T-helper 1 cell treated with Interleukin-12 subunit alpha and Interleukin-12 subunit beta and Interleukin-4 antibody, amounts not matched to agents 30 μg/mL and 1 μg/mL, for 36 hours (primary cell): ENCODE data around the gene PPM1H.
"Not testable (repeated sequence)": the region's sequence is repeated elsewhere in the genome, so short reads cannot be mapped to it uniquely, and the experiment has no call there.

Experiments used
- H3K27ac Mint-ChIP-seq: one replicate; pipeline ENCODE4 v1.8.0; 2021; ENCODE audit warnings: mild to moderate bottlenecking, mixed read lengths
- H3K27me3 Mint-ChIP-seq: one replicate; pipeline ENCODE4 v1.8.0; 2021; ENCODE audit warnings: low read depth, mixed read lengths
- H3K36me3 Mint-ChIP-seq: one replicate; pipeline ENCODE4 v1.8.0; 2021; ENCODE audit warnings: low read depth, mixed read lengths
- H3K4me1 Mint-ChIP-seq: one replicate; pipeline ENCODE4 v1.8.0; 2021; ENCODE audit warnings: low read depth, mixed read lengths
- H3K4me3 Mint-ChIP-seq: one replicate; pipeline ENCODE4 v1.8.0; 2021; ENCODE audit warnings: mild to moderate bottlenecking, moderate library complexity, mixed read lengths
- H3K9me3 Mint-ChIP-seq: one replicate; pipeline ENCODE4 v1.8.0; 2021; ENCODE audit warnings: mixed read lengths

PPM1H gene

DNA sequence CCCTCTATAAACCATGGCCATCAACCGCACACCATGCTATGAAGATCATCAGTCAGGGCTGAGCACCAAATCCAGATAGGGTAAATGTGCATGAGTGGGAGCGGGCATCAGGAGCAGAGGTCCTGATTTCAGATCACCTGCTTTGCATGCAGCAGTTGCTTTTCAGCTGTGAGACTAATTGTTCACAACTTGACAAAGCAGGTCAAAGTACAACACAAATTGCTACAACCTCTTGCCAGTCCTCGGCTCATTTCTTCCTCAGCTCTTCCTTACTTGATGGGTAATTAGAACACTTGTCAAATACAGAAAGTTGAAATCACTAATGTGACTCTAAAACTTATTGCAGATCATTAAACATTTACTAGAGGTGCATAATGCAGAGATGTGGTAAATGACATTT is 171.6 kb downstream of the PPM1H start:
- Mint-ChIP-seq H3K4me1 (peaks cover 11% of the 10 kb centered on the region), H3K4me3 (no peak overlapping the region), H3K36me3 (no peaks in the 10 kb centered on the region), H3K27ac (no peak overlapping the region), H3K9me3 (no peaks in the 10 kb centered on the region), H3K27me3 (peaks cover 17% of the 10 kb centered on the region)

DNA sequence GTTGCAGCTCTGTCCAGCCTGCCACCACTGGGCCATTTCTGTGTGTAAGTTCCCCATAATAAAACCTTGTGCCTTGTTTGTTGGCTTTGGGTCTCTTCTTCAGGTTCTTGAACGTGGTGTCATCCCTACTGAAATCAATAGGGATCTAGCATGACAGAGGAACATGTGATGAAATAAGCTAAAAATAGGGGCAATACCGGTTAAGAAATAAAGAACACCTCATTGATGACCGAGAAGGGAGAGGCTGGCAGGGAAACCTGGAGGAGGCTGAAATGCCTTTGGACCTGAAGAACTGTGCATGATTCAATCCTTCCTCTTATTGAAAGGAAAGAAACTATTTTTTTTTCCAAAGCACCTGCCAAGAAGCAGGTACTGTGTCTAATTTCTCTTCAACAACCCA is 172.3 kb downstream of the PPM1H start:
- Mint-ChIP-seq H3K36me3 (no peaks in the 10 kb centered on the region), H3K4me3 (no peak overlapping the region), H3K27me3 (peaks cover 12% of the 10 kb centered on the region), H3K4me1 (peaks cover 10% of the 10 kb centered on the region), H3K27ac (no peak overlapping the region), H3K9me3 (no peaks in the 10 kb centered on the region)

DNA sequence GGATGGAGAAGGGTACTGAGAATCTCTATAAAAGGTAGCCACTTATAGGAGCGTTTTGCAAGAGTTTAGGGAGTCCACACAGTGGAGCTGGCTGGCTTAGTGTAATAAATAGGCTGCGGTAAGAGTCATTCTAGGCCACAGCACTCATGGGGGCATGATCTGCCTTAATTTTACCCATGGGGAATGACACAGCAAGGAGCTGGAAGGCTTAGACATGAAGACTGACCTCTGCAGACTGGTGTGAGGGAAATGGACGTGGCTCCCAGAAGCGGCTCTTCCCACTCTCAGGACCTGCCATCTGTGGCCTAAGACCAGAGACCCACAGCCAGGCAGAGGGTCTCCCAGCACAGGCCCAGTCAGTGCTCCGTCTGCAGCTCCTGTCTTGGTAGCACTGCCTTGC is 173.3 kb downstream of the PPM1H start:
- H3K27ac Mint-ChIP-seq, result no peak overlapping the region
- H3K4me3 Mint-ChIP-seq, result no peak overlapping the region
- H3K27me3 Mint-ChIP-seq, result peaks cover 12% of the 10 kb centered on the region
- no peaks in the 10 kb centered on the region for H3K9me3 Mint-ChIP-seq
- H3K4me1 Mint-ChIP-seq, result peaks cover 10% of the 10 kb centered on the region
- no peaks in the 10 kb centered on the region for H3K36me3 Mint-ChIP-seq

DNA sequence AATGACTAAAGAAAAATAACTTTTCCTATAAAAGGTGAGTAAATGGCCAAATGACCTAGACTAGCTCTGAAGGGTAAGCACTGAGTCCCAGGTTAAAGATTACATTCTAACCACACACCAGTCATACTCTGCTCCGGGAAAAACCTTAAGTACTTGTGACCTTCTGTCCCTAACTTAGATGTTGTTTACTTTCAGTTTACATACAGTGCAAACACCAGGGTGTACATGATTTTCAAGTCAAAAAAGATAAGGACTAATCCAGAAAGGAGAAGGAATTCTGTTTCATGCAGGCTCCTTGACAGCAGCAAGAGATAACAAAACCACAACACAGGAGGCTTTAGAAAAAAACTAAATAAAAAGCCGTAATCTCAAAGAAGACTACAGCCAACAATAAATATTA is 174.2 kb downstream of the PPM1H start:
- Mint-ChIP-seq H3K4me1 (peaks cover 11% of the 10 kb centered on the region), H3K27ac (no peak overlapping the region), H3K27me3 (peaks cover 12% of the 10 kb centered on the region), H3K4me3 (no peak overlapping the region), H3K9me3 (no peaks in the 10 kb centered on the region), H3K36me3 (no peaks in the 10 kb centered on the region)

DNA sequence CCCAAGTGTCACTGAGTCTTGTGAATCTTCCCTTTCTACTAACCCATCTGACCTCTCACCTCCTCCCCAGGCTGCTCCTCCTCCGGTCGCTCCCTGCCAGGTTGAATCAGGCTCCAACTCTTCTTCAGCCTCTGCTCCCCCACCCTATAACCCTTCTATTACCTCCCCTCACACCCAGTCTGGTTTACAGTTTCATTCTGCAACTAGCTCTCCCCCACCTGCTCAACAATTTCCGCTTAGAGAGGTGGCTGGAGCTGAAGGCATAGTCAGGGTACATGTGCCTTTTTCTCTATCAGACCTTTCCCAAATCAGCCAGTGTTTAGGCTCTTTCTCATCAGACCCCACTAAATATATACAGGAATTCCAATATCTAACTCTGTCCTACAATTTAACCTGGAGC is 174.6 kb downstream of the PPM1H start:
- not testable (repeated sequence) for H3K4me3 Mint-ChIP-seq, H3K36me3 Mint-ChIP-seq, H3K27ac Mint-ChIP-seq, H3K9me3 Mint-ChIP-seq
- peaks cover 12% of the 10 kb centered on the region for H3K27me3 Mint-ChIP-seq
- peaks cover 11% of the 10 kb centered on the region for H3K4me1 Mint-ChIP-seq

DNA sequence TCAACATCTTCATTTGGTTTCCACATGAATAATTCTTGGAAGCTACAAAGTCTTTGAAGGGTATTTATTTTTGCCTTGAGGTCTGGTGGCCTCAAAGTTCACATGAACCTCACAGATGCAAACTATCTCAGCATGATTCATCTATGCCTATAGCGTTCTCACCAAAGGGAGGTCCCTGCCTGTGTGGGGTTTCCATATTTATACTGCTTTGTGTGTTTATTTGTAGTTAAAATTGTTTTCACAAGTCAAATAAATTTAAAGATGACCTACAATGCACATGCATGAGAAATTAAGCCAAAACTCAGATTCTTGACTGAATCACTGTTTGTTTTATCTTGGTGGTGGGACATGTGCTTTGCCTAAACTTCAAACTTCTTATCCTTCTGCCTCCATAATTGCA is 176.7 kb downstream of the PPM1H start:
- Mint-ChIP-seq H3K9me3 (no peaks in the 10 kb centered on the region), H3K4me1 (peaks cover 11% of the 10 kb centered on the region), H3K27me3 (peaks cover 18% of the 10 kb centered on the region), H3K4me3 (no peak overlapping the region), H3K36me3 (no peaks in the 10 kb centered on the region), H3K27ac (no peak overlapping the region)

DNA sequence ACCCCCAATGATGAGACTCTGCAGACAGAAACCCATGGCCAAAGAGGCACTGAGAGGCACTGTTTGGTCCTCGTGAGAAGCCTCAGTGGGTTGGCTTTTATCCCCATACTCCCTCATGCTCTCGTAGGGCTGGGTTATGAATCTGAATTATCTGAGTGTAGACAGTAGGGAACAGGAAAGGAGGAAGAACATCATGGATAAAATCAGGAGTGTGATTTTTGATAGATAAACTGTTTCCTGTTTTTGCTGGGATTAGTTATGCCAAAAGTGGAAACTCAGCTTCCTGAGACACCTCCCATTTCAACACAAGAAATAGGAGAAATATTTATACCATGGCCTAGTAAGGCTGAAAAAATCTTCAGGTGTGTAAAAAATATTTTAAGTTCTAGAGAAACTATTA is 177.9 kb downstream of the PPM1H start:
- no peaks in the 10 kb centered on the region for H3K9me3 Mint-ChIP-seq
- no peak overlapping the region for H3K27ac Mint-ChIP-seq
- peaks cover 26% of the 10 kb centered on the region for H3K27me3 Mint-ChIP-seq
- H3K4me3 Mint-ChIP-seq, result no peak overlapping the region
- no peaks in the 10 kb centered on the region for H3K36me3 Mint-ChIP-seq
- H3K4me1 Mint-ChIP-seq, result peaks cover 11% of the 10 kb centered on the region

DNA sequence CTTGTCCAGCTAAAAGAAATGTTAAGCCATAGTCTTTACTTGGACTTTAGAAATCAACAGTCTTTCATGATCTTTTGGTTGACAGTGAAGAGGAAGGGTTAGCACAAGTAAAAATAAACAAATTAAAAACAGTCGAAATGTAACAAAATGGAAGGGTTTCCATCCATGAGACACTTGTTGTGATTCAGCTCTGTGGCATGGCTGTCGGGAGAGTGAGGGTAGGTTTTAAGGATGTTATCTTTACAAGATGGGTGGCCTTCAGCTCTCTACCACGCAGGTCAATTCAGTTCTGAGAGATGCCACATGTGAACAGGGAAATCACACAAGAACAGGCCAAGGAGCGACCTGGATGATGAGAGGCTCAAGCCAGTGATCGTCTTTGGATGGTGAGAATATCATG is 180.2 kb downstream of the PPM1H start:
- Mint-ChIP-seq H3K36me3 (no peaks in the 10 kb centered on the region), H3K4me1 (peaks cover 4% of the 10 kb centered on the region), H3K4me3 (no peak overlapping the region), H3K27ac (no peak overlapping the region), H3K27me3 (peaks cover 30% of the 10 kb centered on the region), H3K9me3 (no peaks in the 10 kb centered on the region)

DNA sequence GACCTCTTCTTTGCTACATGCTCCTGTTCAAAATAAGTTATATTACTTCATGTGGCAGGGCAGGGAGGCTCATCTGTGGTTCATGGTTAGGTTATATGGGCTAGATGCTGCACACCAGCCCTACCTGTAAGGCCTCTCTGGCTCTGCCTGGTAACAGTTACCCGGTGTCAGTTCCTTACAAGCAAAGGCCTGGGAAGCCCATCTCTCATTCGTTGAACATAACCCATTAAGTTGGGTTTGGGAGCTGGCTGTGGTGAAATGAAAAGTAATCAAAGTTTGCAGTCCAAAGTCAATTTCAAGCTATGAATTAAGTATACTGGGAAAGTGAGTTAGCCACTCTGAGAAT is 183.2 kb downstream of the PPM1H start:
- H3K36me3 Mint-ChIP-seq, result no peaks in the 10 kb centered on the region
- no peaks in the 10 kb centered on the region for H3K9me3 Mint-ChIP-seq
- H3K27ac Mint-ChIP-seq, result no peak overlapping the region
- peaks cover 29% of the 10 kb centered on the region for H3K27me3 Mint-ChIP-seq
- no peak overlapping the region for H3K4me3 Mint-ChIP-seq
- H3K4me1 Mint-ChIP-seq, result peaks cover 2% of the 10 kb centered on the region

DNA sequence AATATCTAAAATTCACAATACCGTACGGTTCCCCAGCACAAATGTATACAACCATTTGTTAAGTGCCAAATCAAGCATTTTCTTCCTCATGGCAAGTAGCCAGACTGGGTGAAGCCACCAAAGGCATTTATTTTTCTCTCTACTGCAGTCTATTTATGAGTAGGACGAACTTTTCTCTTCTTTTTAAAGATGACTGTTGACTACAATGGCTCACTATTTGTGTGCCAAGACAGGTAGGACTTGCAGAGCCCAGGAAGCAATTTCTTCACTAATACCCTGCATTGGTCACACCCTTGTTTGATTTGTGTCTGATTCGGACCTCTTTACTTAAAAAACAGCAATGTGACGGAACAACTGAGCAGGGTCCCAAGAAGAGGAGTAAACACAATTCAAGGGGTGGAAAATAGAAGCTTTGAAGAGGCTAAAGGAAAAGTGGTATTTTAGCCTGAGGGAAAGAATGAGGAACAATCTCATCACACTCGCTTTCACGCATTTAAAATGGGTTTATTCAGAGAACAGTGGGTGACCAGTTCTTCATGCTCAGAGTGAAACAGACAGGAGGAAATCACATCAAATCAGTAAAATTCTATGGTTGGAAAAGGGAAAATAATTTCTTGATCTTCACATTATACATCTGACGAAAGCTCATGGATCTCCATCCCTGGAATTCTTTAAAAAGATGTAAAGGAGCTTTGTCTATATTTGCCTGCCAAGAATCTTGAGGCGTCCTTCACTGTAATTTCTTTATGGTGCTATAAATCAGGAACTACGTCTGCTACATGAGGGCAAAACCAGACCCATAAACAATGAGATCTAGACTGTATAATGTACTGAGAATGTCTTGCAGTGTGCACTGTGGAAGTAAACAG is 183.8 kb downstream of the PPM1H start:
- no peak overlapping the region for H3K4me3 Mint-ChIP-seq
- H3K4me1 Mint-ChIP-seq, result no peaks in the 10 kb centered on the region
- H3K9me3 Mint-ChIP-seq, result no peaks in the 10 kb centered on the region
- H3K27me3 Mint-ChIP-seq, result peaks cover 29% of the 10 kb centered on the region
- H3K36me3 Mint-ChIP-seq, result no peaks in the 10 kb centered on the region
- no peak overlapping the region for H3K27ac Mint-ChIP-seq

DNA sequence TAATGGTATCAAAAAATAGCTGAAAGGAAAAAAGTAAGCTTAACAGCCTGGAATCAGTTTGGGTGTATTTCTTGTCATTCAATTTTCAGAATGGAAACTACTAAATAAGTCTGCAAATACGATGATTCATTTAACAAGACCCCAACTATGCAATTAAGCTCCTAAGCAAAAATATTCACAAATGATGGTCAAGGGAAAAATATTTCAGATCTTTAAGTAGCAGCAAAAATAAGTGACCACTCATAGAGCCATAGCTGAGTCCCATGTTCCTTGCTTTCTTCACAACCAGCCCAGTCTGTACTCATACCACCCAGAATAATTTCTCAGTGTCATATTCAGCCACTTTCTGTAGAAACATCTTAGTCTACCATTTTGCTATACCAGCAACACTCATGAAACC is 185.4 kb downstream of the PPM1H start:
- H3K36me3 Mint-ChIP-seq, result no peaks in the 10 kb centered on the region
- no peaks in the 10 kb centered on the region for H3K4me1 Mint-ChIP-seq
- H3K4me3 Mint-ChIP-seq, result no peak overlapping the region
- H3K27ac Mint-ChIP-seq, result no peak overlapping the region
- peaks cover 29% of the 10 kb centered on the region for H3K27me3 Mint-ChIP-seq
- H3K9me3 Mint-ChIP-seq, result no peaks in the 10 kb centered on the region

DNA sequence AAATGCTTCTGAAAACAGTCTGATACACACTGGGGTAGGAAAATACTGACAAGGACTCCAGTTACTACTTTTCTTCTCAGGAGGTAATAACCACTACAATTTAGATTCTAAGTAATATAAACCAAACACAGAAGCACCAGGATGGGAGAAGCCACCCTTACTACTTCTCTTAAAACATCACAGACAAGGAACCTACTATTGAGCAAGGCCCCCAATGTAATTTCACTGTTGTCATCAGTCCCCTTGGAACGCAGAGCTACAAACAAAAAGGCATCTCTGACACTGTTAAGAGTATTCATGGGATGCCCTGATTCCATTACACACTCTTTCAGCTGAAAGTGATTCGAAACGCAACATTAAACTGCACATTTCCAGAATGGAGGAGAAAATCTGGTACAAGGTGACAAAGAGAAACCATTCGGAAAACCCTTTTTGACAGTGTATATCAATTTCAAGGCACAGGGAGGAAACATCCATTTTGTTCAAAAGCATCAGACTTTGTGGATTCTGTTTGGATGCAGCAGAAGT is 185.9 kb downstream of the PPM1H start:
- Mint-ChIP-seq H3K9me3 (no peaks in the 10 kb centered on the region), H3K36me3 (no peaks in the 10 kb centered on the region), H3K4me1 (no peaks in the 10 kb centered on the region), H3K4me3 (no peak overlapping the region), H3K27me3 (peaks cover 26% of the 10 kb centered on the region), H3K27ac (no peak overlapping the region)

DNA sequence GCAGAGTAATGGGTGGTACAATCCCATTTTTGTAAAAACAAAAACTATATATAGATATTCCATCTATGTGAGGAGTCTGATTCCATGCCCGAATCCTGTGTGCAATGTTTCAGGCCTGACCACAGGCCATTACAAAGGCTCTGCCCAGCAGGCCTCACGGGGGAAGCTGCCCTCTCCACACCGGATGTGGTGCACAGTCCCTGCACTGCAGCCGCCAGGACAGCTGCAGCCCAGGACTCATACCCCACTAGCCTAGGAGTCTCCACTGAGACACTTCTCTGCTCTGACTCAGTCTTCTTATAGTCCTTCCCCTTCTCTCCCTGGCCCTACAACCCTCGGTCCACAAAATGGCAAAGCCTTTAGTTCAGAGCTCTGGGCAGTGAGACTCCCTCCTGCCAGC is 190.4 kb downstream of the PPM1H start:
- H3K9me3 Mint-ChIP-seq, result no peaks in the 10 kb centered on the region
- no peaks in the 10 kb centered on the region for H3K36me3 Mint-ChIP-seq
- H3K27me3 Mint-ChIP-seq, result no peaks in the 10 kb centered on the region
- H3K4me3 Mint-ChIP-seq, result no peak overlapping the region
- no peaks in the 10 kb centered on the region for H3K4me1 Mint-ChIP-seq
- no peak overlapping the region for H3K27ac Mint-ChIP-seq

DNA sequence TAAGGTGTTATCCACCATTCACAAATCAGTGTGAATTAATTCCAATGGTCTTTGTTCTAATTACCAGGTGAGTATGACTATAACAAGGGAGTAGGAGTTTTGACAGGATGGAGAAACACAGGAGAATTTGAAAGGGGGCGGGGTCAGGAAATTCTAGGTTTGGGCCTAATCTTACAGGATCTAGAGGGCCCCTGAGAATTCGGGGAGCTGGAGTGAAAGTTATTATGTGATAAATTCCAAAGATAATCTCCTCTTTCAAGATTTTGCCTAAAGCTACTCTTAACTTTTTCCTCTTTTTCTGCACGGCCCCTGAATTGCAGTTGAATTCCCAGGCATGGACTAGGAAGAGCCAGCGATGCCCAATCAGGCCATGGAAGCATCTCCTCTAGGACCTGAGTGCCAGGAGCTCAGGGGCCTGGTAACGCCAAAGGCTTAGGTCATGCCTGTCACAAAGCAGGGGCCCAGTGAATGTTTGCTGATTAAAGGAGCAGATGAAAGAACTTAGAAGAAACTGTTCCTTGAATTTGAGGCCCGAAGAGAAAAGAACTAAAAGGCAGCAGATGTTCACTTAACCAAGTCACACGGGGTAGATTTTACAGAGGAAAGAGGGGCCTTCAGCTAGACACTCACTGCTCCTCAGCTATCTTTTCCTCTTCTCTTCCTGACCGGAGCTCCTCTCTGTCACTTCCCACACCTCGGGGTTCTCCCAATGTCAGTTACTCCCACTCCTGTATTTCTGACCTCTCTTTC is 195.5 kb downstream of the PPM1H start:
- Mint-ChIP-seq H3K9me3 (no peaks in the 10 kb centered on the region), H3K4me1 (peaks cover under 1% of the 10 kb centered on the region), H3K27me3 (no peaks in the 10 kb centered on the region), H3K27ac (no peak overlapping the region), H3K36me3 (no peaks in the 10 kb centered on the region), H3K4me3 (no peak overlapping the region)

DNA sequence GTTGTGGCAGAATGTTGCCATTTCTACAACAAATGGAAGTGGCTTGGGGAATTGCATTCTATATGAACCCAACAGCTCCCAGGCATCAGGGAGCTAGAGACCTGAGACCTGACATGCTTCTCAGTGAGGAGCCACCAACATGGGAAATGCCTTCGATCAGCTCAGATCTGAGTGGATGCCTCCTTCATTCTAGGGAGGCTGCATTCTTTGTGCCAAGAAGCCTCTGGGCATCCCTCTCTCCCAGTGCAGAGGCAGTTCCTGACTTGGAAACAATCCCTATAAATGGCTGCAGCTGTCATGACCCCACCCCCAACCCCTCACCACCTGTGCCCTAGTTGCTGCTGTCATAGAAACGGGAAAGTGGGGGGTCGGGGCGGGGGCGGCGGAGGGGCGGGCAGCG is 196.3 kb downstream of the PPM1H start:
- Mint-ChIP-seq H3K36me3 (no peaks in the 10 kb centered on the region), H3K27ac (no peak overlapping the region), H3K27me3 (no peaks in the 10 kb centered on the region), H3K4me3 (no peak overlapping the region), H3K4me1 (peaks cover 3% of the 10 kb centered on the region), H3K9me3 (no peaks in the 10 kb centered on the region)
